OCI-LY7 (cell line): Measurements from ENCODE around the gene PZP. TPM values are rescaled to one million over a fixed set of nuclear protein-coding genes. Genes with fewer than 3 reads are reported as not detected.

Source experiments
- BruUV-seq: library from RNA; stranded (reverse); fragments of 400-500 nt; replicated peaks from 2 replicates; lab custom pipeline; 2021; lab: Mats Ljungman, UMichigan
- CTCF ChIA-PET: fragments of 300-600 bp; sonication (Branson Sonifier 250); formaldehyde crosslinking; loops from one replicate; lab custom pipeline; 2022; ENCODE audit warnings: antibody characterized with exemption; ENCODE audit not compliant: unreplicated experiment; lab: Charles Lee
- POLR2A ChIA-PET: fragments of 300-600 bp; sonication (Branson Sonifier 250); formaldehyde crosslinking; loops from one replicate; lab custom pipeline; 2022; ENCODE audit warnings: antibody characterized with exemption; lab: Charles Lee
- DNase-seq: peaks from one replicate; pipeline ENCODE4 v3.0.0-alpha.2; 2015; ENCODE audit warnings: low spot score
- H2AFZ ChIP-seq: fragments of 200-600 bp; sonication (generic), shearing (Covaris generic); 2 replicates; pipeline ENCODE4 v1.6.1; 2014; ENCODE audit warnings: mild to moderate bottlenecking, antibody characterized with exemption, low read length, moderate library complexity
- H3K27ac ChIP-seq: fragments of 200-600 bp; sonication (generic); 2 replicates; pipeline ENCODE4 v1.5.1; 2014; ENCODE audit warnings: mixed run types, low read depth, mild to moderate bottlenecking, moderate library complexity, low read length, inconsistent platforms; ENCODE audit not compliant: poor library complexity, severe bottlenecking
- H3K36me3 ChIP-seq: fragments of 200-600 bp; sonication (generic); 2 replicates; pipeline ENCODE4 v1.6.1; 2014; ENCODE audit warnings: mild to moderate bottlenecking, antibody characterized with exemption, low read length, moderate library complexity, mixed read lengths; ENCODE audit not compliant: insufficient read depth
- H3K4me1 ChIP-seq: fragments of 200-600 bp; sonication (generic); 2 replicates; pipeline ENCODE4 v1.5.1; 2014; ENCODE audit warnings: mild to moderate bottlenecking, low read length; ENCODE audit not compliant: insufficient read depth, poor library complexity, severe bottlenecking
- H3K4me2 ChIP-seq: fragments of 200-600 bp; sonication (generic); 2 replicates; pipeline ENCODE4 v1.6.1; 2014; ENCODE audit warnings: mild to moderate bottlenecking, low read length
- H3K4me3 ChIP-seq: fragments of 200-600 bp; sonication (generic); 2 replicates; pipeline ENCODE4 v1.5.1; 2014; ENCODE audit warnings: mild to moderate bottlenecking, low read depth, low read length; ENCODE audit not compliant: poor library complexity, severe bottlenecking
- H3K79me2 ChIP-seq: fragments of 200-600 bp; sonication (generic); 2 replicates; pipeline ENCODE4 v1.6.1; 2016; ENCODE audit warnings: low read depth, mild to moderate bottlenecking, low read length, moderate library complexity, mixed read lengths; ENCODE audit not compliant: insufficient read depth
- H3K9me2 ChIP-seq: fragments of 200-600 bp; sonication (generic); 2 replicates; pipeline ENCODE4 v1.6.1; 2016; ENCODE audit warnings: mild to moderate bottlenecking, low read length, mixed read lengths; ENCODE audit not compliant: insufficient read depth
- H3K9me3 ChIP-seq: fragments of 200-600 bp; sonication (generic); 2 replicates; pipeline ENCODE4 v1.6.1; 2014; ENCODE audit warnings: mild to moderate bottlenecking, mixed run types, low read length, mixed read lengths
- H4K20me1 ChIP-seq: fragments of 200-600 bp; sonication (generic); 2 replicates; pipeline ENCODE4 v1.6.1; 2014; ENCODE audit warnings: mild to moderate bottlenecking, antibody characterized with exemption, low read length, moderate library complexity, mixed read lengths; ENCODE audit not compliant: insufficient read depth
- CTCF ChIP-seq: fragments of 200-600 bp; sonication (generic); conservative IDR thresholded peaks from 2 replicates; pipeline ENCODE4 v1.5.1; 2014; ENCODE audit warnings: mild to moderate bottlenecking, antibody characterized with exemption, low read length, moderate library complexity, mixed read lengths
- EZH2phosphoT487 ChIP-seq: fragments of 200-600 bp; sonication (generic); IDR thresholded peaks from 2 replicates; pipeline ENCODE4 v1.6.1; 2018; ENCODE audit warnings: low read depth, borderline replicate concordance, mild to moderate bottlenecking, mixed run types, antibody characterized with exemption, low read length, moderate library complexity, mixed read lengths
- intact Hi-C: fragments of 100-400 bp; cut with micrococcal nuclease; formaldehyde crosslinking; loops from one replicate; pipeline ENCODE4 v1.10.0; 2022; ENCODE audit not compliant: unreplicated experiment
- total RNA-seq, 2 experiments: library from RNA; depleted of rRNA in 1 of 2; stranded (reverse); fragments of >200 nt in 1 of 2; shearing (Covaris generic) in 1 of 2; gene quantifications; 2 replicates each; pipeline ENCODE4 v1.2.3, GENCODE V29; 2014 to 2022

PZP gene
- total RNA-seq, 2 experiments from 2014 or later, result not detected

GRCh38 chr12:9133216-9133916 lies 74.8 kb downstream of the PZP start:
- TF ChIP-seq EZH2phosphoT487 (no peak), CTCF (no peak)
- no TSS peak for BruUV-seq
- Histone ChIP-seq H3K4me3 (no peak overlapping the region), H3K4me2 (no peak overlapping the region), H3K4me1 (no peaks in the 10 kb centered on the region), H3K27ac (no peak overlapping the region), H4K20me1 (no peaks in the 10 kb centered on the region), H3K9me3 (no peaks in the 10 kb centered on the region), H3K36me3 (no peaks in the 10 kb centered on the region), H3K79me2 (no peaks in the 10 kb centered on the region), H2AFZ (no peak overlapping the region), H3K9me2 (0 out of 2 replicates have a peak, but pooled peaks cover 4% of the 10 kb centered on the region)
- CTCF ChIA-PET, result interaction anchor here (0.6 kb wide), 1 partner anchor 217 kb away, joined by 3 read pairs; no protein-coding TSS in a partner anchor
- POLR2A ChIA-PET, result no interaction called here
- intact Hi-C loops, result no loop called here
- DNase-seq, result no peak

GRCh38 chr12:9132008-9132535 lies 76.1 kb downstream of the PZP start:
- POLR2A ChIA-PET, result no interaction called here
- H3K4me2 ChIP-seq, result no peak overlapping the region
- no peak overlapping the region for H2AFZ ChIP-seq
- H3K36me3 ChIP-seq, result no peaks in the 10 kb centered on the region
- DNase-seq, result no peak
- H3K4me3 ChIP-seq, result no peak overlapping the region
- intact Hi-C loops, result no loop called here
- CTCF ChIA-PET, result no interaction called here
- no peaks in the 10 kb centered on the region for H3K4me1 ChIP-seq
- H3K9me2 ChIP-seq, result 0 out of 2 replicates have a peak, but pooled peaks cover 4% of the 10 kb centered on the region
- TF ChIP-seq EZH2phosphoT487 (no peak), CTCF (no peak)
- no TSS peak for BruUV-seq
- no peaks in the 10 kb centered on the region for H3K9me3 ChIP-seq
- no peaks in the 10 kb centered on the region for H3K79me2 ChIP-seq
- H3K27ac ChIP-seq, result no peak overlapping the region
- no peaks in the 10 kb centered on the region for H4K20me1 ChIP-seq

DNA sequence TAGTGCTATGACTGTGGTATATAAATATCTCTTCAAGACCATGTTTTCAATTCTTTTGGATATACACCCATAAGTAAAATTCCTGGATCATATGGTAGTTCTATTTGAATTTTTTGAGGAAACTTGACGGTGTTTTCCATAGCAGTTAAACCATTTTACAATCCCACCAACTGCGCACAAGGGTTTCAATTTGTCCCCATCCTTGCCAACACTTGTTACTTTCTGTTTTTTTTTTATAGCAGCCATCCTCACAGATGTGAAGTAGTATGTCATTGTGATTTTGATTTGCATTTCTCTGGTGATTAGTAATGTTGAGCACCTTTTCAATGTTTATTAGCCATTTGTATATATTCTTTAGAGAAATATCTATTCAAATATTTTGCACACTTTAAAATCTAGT lies 78.0 kb downstream of the PZP start:
- no peak overlapping the region for H3K27ac ChIP-seq
- H3K9me2 ChIP-seq, result no peaks in the 10 kb centered on the region
- no peaks in the 10 kb centered on the region for H3K36me3 ChIP-seq
- no peak overlapping the region for H3K4me2 ChIP-seq
- no peaks in the 10 kb centered on the region for H3K9me3 ChIP-seq
- BruUV-seq, result no TSS peak
- intact Hi-C loops, result no loop called here
- ChIA-PET POLR2A (no interaction called here), CTCF (no interaction called here)
- H3K4me3 ChIP-seq, result no peak overlapping the region
- no peaks in the 10 kb centered on the region for H3K79me2 ChIP-seq
- H3K4me1 ChIP-seq, result no peaks in the 10 kb centered on the region
- H2AFZ ChIP-seq, result no peak overlapping the region
- no peaks in the 10 kb centered on the region for H4K20me1 ChIP-seq
- DNase-seq, result no peak
- TF ChIP-seq CTCF (no peak), EZH2phosphoT487 (no peak)
